CD4-positive, alpha-beta T cell treated with Interleukin-6 for 4 hours (primary cell): Measurements from ENCODE around the gene GRAMD1A.
"Not testable (repeated sequence)": the region's sequence is repeated elsewhere in the genome, so short reads cannot be mapped to it uniquely, and the experiment has no call there.

Experiments
- DNase-seq: peaks from one replicate; pipeline ENCODE4 v3.0.0-alpha.2; 2020; ENCODE audit warnings: mixed read lengths

GRAMD1A gene

DNA sequence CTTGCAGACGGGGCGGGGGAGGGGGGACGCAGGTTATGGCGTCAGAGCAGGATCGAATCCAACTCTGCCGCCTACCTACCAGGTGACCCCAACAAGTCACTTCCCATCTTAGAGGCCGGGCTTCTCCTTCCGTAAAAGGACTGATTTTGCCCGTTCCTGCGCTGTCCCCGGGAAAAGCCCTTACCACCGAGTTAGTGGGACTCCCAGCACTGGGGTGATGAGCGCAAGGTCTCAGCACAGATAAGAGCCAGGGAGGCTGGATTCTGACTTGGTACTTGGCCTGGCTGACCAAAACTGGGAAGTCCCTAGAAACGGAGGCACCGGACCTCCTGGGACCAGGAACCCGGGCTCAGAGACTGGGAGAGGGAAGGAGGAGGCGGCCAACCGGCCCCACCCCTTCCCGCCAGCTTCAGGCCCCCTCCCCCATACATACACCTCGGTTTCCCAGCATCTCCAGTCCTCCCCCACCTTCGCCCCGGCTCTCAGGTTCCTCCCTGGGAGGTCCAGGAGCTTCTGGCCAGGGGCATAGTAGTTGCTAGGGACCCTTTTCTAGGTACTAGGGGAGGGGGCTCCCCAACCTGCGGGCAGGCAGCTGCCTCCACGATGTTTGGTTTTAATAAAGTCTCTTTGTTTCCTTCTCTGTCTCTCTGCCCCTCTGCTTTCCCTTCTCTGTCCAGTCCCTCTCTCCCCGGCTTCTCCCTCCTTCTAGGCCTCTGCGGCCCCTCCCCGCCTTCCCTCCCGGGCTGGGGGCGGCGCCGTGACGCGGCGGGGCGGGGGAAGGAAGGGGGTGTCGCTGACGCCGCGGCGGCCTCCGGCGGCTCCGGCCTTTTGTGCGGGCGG, at the start of gene GRAMD1A:
Gene GRAMD1A (plus strand): TSS at position 826 of the 840 bp plus-strand sequence. CDS start 156 bp downstream, outside the sequence.
- DNase-seq, result peak; percentile 81

GRCh38 chr19:34953092-34953491, 47.0 kb upstream of the GRAMD1A start:
- DNase-seq, result no peak

GRCh38 chr19:34957830-34958751, 42.0 kb upstream of the GRAMD1A start:
- no peak for DNase-seq

DNA sequence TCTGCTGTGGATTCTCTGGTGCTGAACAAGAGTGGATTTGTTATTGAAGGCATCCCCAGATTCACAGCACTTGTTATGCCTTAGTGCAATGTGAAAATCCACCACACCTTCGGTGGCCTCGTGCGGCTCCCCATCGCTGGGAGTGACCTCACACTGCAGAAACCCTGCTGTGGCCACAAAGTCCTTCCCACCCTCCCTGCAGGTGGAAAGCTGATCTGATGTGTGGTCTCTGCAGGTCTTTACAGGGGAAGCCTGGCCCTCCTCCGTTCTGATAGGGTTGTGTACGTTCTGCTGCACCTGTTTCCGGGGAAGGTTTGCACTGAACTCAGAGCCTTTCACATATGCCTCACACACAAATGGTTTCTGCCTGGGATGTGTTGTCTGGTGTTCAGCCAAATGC, 41.1 kb upstream of the GRAMD1A start:
- no peak for DNase-seq

DNA sequence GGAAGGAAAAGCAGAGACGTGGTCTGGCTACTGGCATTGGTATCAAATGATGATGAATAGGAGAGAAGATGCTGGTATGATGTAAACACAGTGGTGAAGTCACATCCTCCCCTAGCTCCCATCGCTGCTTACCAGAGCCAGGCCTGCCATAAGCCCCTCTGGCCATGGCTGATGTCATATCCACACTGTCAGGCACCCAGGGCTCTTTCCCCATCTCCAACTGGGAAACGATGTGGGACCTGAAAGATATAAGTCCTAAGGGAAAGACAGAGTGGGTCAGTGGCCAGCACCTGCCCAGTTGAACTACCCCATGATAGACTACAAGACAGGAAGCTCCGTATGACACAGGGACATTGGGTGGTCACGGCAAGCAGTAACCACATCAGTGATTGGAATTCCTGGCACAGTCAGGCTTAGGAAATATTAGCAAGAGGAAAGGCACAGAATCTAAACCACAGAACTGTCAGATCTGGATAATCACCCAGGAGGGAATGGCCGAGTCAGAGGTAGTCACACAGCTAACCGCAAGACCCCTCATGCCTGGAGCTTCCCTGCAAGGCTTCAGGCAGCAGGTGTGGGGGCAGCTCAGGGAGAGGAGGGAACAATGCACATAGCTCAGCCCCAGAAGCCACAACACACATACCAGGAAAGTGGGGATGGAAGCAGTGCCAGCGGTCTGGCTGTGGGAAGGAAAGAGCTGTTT, 39.9 kb upstream of the GRAMD1A start:
- no peak for DNase-seq

- DNase-seq, result no peak
Observed at GRCh38 chr19:34960940-34961679, 39.0 kb upstream of the GRAMD1A start.

DNA sequence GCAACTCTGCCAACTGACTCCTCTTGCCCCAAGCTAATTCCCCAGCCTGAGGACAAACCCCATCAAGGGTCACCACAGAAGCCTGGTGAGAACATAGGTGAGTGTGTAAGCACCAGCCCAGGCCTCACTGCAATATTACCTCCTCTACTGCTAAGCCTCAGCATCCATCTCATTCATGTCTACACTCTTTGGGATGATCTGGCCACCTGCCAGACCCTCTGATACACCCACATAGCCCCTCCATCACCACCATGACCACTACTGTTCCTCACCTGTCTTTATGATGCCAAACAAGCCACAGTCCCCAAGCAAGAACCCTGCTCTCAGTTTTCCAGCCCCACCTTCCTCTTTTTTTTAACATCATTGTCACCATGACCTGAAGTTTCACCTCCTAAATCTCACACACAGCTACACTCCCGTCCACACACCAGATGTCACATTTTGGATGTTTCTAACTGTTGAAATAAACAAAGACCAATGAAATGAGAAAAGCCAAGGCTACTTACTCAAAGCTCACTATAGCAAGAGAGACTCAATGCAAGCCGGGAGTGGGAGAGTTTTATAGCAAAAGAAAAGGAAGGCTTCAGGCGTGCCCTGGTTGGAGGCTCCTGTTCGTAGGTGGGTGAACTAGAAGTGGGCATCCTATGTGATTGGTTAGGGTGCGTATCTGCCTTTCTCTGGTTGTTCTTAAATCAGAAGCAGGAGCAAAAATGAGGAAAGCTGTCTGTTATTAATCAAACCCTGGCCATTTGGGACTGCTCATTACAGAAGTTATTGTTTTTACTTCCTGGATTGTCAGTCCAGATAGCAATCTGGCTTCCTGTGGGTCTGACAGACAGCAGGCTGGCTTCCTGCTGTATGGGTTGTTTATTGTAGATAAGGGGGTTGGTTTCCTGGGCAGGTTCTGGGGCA, 38.1 kb upstream of the GRAMD1A start:
- peak; percentile 51 for DNase-seq

DNA sequence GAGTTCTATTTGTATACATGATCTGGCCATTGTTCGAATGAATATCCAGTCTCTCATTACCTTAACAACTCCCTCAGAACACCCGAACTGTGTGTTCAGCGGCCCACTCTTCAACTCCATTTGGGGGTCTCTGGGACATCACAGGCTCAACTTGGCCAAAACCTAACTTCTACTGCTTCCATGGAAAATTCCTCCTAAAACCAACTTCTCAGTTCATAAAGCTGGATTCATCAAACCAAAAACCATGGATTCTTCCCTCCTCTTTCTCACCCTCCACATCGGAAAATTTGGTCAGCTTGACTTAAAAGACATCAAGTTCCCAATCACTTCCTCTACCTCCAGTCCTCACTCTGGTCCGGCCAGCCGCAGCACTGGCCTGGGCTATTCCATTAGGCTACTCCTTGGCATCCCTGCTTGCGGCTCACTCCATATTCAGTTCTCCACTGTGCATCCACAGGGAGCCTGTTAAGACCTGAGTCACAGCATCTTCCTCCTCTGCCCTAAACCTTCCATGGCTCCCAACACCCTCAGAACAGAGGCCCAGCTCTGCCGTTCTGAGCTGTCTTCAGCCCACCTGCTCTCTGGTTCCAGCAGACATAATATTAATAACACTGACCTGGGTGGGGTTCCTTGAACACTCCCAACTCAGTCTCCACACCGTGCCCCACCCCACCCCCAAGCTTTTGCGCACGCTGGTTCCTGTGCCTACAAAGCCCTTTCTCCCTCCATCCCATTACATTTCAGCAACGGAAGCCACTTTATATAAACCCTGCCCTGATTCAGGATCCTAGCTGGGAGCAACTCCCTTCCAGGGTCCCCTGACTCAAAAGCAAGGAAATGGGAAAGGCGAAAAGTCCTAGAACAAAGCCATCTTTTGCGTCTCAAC, 37.2 kb upstream of the GRAMD1A start:
- peak; percentile 24 for DNase-seq

DNA sequence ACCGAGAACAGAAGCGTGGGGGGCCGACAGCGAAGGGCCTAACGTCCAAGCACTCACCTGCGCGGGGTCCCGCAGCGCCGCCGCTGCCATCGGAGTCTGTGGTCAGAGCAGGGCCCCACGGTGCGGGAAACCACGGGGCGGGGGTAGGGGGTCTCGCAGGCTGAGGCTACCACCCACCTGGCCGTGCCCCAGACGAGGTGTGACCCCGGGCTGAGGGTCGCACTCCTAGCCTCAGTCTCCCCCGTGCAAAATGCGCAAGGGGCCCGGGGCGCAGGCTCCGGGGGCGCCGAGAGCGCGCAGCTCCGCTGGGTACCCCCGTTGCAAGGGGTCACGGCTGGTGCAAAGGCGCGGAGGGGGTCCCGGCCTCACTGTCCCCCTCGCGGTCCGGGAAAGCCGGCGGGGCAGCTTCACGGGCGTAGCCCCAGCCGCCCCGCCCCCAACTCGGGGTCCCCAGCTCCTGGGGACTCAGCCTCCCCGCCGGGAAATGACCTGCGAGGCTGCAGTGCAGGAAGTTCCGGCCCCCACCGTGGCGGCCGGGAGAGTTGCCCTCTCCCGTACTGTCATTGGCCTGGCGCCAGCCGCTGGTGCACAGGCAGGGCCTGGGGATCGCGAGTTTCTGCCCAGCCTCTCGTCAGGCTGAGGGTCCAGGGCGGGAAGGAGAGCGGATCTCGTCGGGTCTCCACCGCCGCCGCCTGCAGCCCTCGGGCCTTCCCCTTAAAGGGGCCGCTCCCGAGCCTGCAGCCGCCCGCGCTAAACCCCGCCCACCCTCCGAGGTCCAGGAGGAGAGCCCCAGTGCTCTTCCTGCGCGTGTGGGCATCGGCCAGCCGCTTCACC, 36.3 kb upstream of the GRAMD1A start, which contains the start of gene ZNF792:
Gene ZNF792 (minus strand): TSS at position 657 of the 834 bp plus-strand sequence. CDS start 567 bp downstream, at position 90.
- peak; percentile 64 for DNase-seq

- DNase-seq, result no peak
Observed at GRCh38 chr19:34964598-34964997, 35.5 kb upstream of the GRAMD1A start.

DNA sequence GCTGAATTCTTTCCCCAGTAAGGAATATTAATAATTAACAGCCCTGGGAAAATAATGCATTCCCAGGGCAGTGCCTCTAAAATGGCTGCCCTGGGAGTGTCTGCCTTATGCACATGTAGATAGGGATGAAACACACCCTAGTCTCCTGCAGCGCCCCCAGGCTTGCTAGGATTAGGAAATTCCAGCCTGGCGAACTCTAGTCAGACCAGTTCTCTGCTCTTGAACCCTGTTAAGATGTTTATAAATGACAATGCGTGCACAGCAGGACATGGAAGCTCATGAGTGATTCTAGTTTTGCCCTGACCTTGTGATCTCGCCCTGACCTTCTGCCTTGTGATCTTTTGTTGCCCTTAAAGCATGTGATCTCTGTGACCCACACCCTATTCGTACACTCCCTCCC, 34.6 kb upstream of the GRAMD1A start:
- not testable (repeated sequence) for DNase-seq

GRCh38 chr19:34967551-34967950, 32.6 kb upstream of the GRAMD1A start:
- DNase-seq, result no peak

- DNase-seq, result no peak
Observed at GRCh38 chr19:34969721-34970120, 30.4 kb upstream of the GRAMD1A start.

DNA sequence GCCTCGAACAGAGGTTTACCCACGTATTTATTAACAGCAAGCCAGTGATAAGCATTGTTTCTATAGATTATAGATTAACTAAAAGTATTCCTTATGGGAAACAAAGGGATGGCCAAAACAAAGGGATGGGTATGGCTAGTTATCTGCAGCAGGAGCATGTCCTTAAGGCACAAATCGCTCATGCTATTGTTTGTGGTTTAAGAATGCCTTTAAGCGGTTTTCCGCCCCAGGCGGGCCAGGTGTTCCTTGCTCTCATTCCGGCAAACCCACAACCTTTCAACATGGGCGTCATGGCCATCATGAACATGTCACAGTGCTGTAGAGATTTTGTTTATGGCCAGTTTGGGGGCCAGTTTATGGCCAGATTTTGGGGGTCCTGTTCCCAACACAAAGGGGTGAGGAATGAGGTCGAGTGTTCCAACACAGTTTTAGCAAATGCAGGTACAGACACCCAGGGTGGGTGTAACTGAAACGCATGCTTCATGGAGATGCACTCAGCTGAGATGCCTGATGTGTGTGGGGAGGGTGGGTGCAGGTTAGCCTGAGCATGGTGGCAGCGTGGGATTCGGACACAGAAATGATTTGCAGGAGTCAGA, 29.8 kb upstream of the GRAMD1A start:
- not testable (repeated sequence) for DNase-seq

GRCh38 chr19:34972163-34972705, 27.9 kb upstream of the GRAMD1A start:
- DNase-seq, result no peak

DNA sequence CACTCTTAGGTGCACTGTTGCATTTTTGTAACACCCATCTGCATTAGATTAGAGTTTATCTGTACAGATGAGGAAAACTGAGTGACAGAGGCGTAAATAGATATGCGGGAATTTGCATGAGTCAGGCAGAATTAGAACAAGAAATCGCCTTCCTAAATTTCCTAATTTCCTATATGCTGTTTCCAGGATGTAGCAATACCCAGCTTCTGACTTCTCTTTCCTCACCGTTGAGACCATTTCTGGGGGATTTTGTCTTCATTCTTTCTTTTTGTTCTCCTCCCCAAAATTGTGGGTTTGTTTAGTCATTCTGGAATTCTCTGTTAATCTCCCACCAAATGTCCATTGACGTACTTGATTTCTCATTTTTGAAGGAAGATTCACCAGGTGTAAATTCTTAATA, 25.5 kb upstream of the GRAMD1A start:
- DNase-seq, result no peak

GRCh38 chr19:34975056-34975455, 25.1 kb upstream of the GRAMD1A start:
- no peak for DNase-seq

- DNase-seq, result no peak
Observed at GRCh38 chr19:34976611-34977010, 23.5 kb upstream of the GRAMD1A start.
